Measurements from ENCODE around the gene SORCS2.

GRCh38 chr4:7299908-7300710, 107.8 kb downstream of the SORCS2 start:
- no peak for TF ChIP-seq POLR2AphosphoS5 (IDR thresholded peaks at IDR 0.05)
- no peak for TF ChIP-seq CTCF (IDR thresholded peaks at IDR 0.05)
- TF ChIP-seq POLR2A (IDR thresholded peaks at IDR 0.05), result no peak
